Activated CD8-positive, alpha-beta memory T cell treated with anti-CD3 and anti-CD28 coated beads, Interleukin-2, amount 10 ng/mL, durations not matched to agents 7 days and 5 days (primary cell): Measurements from ENCODE around the gene CRMP1. TPM values are rescaled to one million over a fixed set of nuclear protein-coding genes. Genes with fewer than 3 reads are reported as not detected.
"Not testable (repeated sequence)": the region's sequence is repeated elsewhere in the genome, so short reads cannot be mapped to it uniquely, and the experiment has no call there.

Experiments used
- ATAC-seq: fragments of 150-1000 bp; cut with Tn5 transposase; one replicate; pipeline ENCODE4 v1.10.0; 2021; ENCODE audit warnings: moderate library complexity
- CTCF ChIA-PET: fragments of 350-600 bp; sonication (Branson Sonifier 250); formaldehyde crosslinking; loops from one replicate; lab custom pipeline; 2021; ENCODE audit warnings: antibody characterized with exemption; lab: Charles Lee
- DNase-seq: peaks from one replicate; pipeline ENCODE4 v3.0.0-alpha.2; 2020
- H3K27ac Mint-ChIP-seq: one replicate; pipeline ENCODE4 v1.8.0; 2021; ENCODE audit warnings: mild to moderate bottlenecking, mixed read lengths
- H3K27me3 Mint-ChIP-seq: one replicate; pipeline ENCODE4 v1.8.0; 2021; ENCODE audit warnings: mixed read lengths
- H3K36me3 Mint-ChIP-seq: one replicate; pipeline ENCODE4 v1.8.0; 2021; ENCODE audit warnings: mild to moderate bottlenecking, mixed read lengths
- H3K4me1 Mint-ChIP-seq: one replicate; pipeline ENCODE4 v1.8.0; 2021; ENCODE audit warnings: mixed read lengths
- H3K4me3 Mint-ChIP-seq: one replicate; pipeline ENCODE4 v1.8.0; 2021; ENCODE audit warnings: mild to moderate bottlenecking, moderate library complexity, mixed read lengths
- H3K9me3 Mint-ChIP-seq: one replicate; pipeline ENCODE4 v1.8.0; 2022; ENCODE audit warnings: low read depth, mixed read lengths
- total RNA-seq, 2 experiments: library from RNA; stranded (reverse); gene quantifications; one replicate each; pipeline ENCODE4 v1.2.3, GENCODE V29; 2021

Gene CRMP1
- total RNA-seq, 2 experiments from 2014 or later, result 0.16 to 0.20 TPM

DNA sequence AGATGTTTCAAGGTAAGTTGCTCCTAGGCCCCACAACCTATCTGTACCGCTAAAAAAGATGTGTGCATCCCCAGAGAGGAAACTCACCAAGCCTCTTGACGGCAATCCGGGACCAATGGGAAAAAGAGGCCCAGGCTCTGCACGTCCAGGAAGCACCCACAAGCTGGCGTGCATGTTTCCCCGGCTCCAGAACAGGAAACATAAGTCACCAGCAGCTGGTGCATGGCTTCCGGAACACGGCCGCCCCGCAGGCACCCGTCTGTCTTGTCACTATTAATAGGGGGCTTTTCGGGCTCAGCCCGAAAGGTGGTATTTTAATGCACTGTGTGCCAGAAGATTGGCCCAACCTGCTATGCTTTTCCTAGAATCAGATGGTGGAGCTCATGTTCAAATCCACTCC is 22.2 kb downstream of the CRMP1 start:
- no peak for DNase-seq
- Mint-ChIP-seq H3K27me3 (peaks cover 20% of the 10 kb centered on the region), H3K36me3 (no peaks in the 10 kb centered on the region), H3K4me1 (peaks cover 26% of the 10 kb centered on the region), H3K9me3 (no peaks in the 10 kb centered on the region), H3K4me3 (no peak overlapping the region), H3K27ac (no peak overlapping the region)
- ATAC-seq, result no peak
- CTCF ChIA-PET, result no interaction called here

DNA sequence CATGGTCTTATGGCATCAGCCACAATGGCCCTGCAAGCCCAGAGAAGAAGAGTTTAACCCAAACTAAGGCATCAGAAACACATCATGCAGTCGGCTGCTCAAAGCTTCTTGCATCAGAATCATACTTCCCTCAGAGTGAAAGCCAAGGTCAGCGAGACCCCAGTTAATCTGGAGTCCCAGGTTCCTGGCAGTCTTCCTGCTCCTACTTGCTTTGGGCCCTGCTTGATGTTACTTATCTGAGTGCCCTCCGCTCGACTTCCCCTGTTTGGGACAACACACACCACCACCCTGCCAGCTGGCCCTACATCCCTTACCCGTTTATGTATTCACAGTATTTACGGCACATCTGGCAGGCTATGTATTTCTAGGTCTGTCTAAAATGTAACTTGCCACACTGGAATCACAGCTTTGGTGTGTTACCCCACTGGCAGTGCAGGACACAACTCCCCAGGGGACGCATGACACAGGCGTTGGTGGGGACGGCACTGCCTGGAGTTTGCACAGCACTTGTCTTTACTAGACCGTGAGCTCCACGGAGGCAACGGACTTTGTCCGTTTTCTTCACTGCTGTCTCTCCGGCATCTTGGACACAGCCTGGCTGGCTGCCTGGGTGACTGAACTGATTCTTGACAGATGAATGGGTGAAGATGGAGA is 22.8 kb downstream of the CRMP1 start:
- DNase-seq, result no peak
- H3K27ac Mint-ChIP-seq, result no peak overlapping the region
- no peak for ATAC-seq
- no peaks in the 10 kb centered on the region for H3K9me3 Mint-ChIP-seq
- CTCF ChIA-PET, result no interaction called here
- H3K27me3 Mint-ChIP-seq, result peaks cover 20% of the 10 kb centered on the region
- no peak overlapping the region for H3K4me3 Mint-ChIP-seq
- H3K4me1 Mint-ChIP-seq, result peaks cover 28% of the 10 kb centered on the region
- no peaks in the 10 kb centered on the region for H3K36me3 Mint-ChIP-seq

DNA sequence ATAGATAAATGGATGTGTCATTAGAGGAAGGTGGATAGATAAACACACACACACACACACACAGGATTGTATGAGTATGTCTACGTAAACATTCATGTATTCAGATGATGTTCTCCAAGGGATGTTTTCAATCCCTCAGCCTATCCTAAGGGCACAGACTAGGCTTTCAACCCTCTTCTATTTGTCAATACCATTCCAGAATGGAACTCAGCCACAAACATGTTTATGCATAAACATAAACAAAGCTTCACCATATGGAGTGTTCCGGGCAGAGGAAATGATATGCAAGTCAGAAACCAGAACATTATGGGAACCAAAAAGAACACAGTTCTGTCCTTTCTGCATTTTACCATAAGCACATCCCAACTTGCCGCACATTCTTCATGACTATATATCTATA is 25.0 kb downstream of the CRMP1 start:
- CTCF ChIA-PET, result no interaction called here
- no peak overlapping the region for H3K4me3 Mint-ChIP-seq
- no peak for ATAC-seq
- no peak for DNase-seq
- H3K27ac Mint-ChIP-seq, result no peak overlapping the region
- no peaks in the 10 kb centered on the region for H3K36me3 Mint-ChIP-seq
- H3K9me3 Mint-ChIP-seq, result no peaks in the 10 kb centered on the region
- peaks cover 20% of the 10 kb centered on the region for H3K27me3 Mint-ChIP-seq
- peaks cover 46% of the 10 kb centered on the region for H3K4me1 Mint-ChIP-seq

DNA sequence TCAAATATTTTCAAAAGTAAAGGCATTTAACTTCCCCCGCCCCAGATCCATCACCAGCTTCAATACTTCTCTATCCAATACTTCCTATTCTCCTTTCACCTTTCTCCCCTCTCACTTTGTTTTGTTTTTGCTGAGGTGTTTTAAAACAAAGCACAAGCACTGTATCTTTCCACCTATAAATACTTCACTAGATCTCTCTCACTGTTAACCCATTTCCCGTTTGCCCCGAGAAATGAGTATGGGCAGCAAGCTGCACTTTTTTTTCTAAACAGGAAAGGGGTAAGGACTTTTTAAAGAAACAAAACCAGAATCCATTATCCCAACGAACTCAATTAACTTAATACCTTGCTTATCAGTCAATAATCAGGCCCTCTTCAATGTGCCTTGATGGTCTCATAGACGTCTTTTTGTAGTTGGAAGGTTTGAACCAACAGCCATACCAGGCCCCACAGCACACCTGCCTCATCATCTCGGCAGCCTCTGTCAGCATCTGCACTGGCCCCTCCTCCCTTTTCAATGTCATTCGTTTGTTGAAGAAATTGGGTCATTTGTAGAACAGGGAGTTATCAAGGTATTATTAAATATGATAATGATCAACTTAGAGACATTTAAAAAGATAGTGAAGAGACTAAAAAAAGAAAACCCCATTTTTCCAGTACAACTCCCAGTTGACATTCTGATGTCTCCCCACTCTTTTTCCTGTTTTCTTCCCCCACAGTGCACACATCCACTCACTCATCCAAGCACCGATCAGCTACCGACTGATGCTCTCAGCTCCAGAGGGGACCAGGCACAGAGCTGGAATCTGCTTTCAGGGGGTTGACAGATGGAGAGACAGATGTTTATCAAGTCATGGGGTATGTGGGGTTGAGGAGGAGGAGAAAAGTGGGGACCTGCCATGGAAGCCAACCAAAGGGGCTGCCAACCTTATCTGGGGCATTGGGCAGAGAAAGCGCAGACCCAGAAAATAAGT is 25.8 kb downstream of the CRMP1 start:
- Mint-ChIP-seq H3K27ac (peak overlapping the region; percentile 10), H3K9me3 (no peaks in the 10 kb centered on the region), H3K4me1 (peaks cover 46% of the 10 kb centered on the region), H3K27me3 (peaks cover 20% of the 10 kb centered on the region), H3K4me3 (peak overlapping the region; percentile 38), H3K36me3 (no peaks in the 10 kb centered on the region)
- ATAC-seq, result no peak
- DNase-seq, result no peak
- CTCF ChIA-PET, result no interaction called here

DNA sequence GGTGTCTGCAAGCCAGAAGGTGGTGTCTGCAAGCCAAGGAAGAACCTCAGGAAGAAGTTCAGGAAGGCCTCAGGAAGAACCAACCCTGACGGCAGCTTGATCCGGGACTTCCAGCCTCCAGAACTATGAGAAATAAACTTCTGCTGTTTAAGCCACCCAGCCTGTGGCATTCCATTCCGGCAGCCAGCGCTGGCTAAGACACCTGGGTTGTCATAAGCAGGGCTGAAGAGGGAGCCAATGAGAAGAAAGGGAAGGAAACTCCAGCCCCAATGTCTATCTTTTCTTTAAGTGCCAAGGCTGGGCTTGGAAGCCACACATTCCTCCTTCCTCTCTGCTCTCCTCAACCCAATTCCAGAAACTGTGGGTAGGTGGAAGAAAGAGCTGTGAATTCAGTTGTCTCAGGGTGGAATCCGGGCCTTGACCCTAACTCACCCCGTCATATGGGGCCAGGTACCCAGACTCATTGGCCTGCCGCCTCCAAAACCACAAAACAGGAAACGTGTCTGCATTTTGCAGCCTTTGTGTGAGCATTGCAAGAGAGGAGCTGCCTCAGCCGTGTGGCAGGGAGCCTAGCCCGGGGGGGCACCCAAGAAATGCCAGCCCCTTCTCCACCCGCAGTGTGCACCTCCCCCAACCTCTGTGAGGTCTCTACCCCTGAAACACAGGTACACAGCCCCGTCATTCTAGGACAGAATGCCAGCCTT is 26.8 kb downstream of the CRMP1 start:
- H3K27ac Mint-ChIP-seq, result peak overlapping the region; percentile 45
- DNase-seq, result peak; percentile 67
- no peaks in the 10 kb centered on the region for H3K36me3 Mint-ChIP-seq
- CTCF ChIA-PET, result interaction anchor here (0.7 kb wide), 1 partner anchor 43 kb away, joined by 3 read pairs; no protein-coding TSS in a partner anchor
- no peaks in the 10 kb centered on the region for H3K9me3 Mint-ChIP-seq
- ATAC-seq, result peak; percentile 38
- peaks cover 20% of the 10 kb centered on the region for H3K27me3 Mint-ChIP-seq
- peaks cover 45% of the 10 kb centered on the region for H3K4me1 Mint-ChIP-seq
- no peak overlapping the region for H3K4me3 Mint-ChIP-seq

DNA sequence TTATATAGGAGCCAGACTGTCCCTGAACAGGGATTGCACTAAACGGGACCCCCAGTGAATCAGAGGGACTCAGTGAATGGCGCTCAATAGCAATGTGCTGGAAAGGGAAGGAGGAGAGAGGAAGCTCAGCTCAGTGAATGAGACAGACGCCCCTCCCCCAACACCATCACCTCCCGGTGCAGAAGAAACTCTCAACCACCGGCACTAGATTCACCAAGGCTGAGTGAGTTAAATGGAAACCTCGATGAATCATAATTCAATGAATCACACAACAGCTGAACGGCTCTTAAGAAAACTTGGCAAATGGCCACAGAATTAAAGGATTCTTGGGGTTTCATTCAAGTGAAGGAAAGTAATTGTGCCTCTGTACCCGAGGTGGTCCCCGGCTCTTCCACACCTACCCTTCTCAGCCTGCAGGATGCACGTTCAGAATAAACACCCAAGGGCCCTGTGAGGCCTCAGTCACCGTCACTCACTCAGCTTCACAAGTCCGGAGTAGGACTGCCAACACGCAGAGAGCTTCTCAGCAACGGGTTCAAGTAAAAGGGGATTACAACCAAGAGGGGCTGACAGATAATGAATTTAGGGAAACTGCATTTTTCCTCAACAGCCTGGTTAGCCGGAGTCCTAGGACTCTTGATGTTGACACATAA is 29.3 kb downstream of the CRMP1 start:
- Mint-ChIP-seq H3K9me3 (no peaks in the 10 kb centered on the region), H3K4me3 (no peak overlapping the region), H3K4me1 (peaks cover 37% of the 10 kb centered on the region), H3K27me3 (peaks cover 13% of the 10 kb centered on the region), H3K27ac (peak overlapping the region; percentile 50), H3K36me3 (no peaks in the 10 kb centered on the region)
- ATAC-seq (peak; percentile 91), DNase-seq (peak; percentile 83)
- CTCF ChIA-PET, result interaction anchor here (0.7 kb wide), 1 partner anchor 543 kb away, joined by 3 read pairs; no protein-coding TSS in a partner anchor

DNA sequence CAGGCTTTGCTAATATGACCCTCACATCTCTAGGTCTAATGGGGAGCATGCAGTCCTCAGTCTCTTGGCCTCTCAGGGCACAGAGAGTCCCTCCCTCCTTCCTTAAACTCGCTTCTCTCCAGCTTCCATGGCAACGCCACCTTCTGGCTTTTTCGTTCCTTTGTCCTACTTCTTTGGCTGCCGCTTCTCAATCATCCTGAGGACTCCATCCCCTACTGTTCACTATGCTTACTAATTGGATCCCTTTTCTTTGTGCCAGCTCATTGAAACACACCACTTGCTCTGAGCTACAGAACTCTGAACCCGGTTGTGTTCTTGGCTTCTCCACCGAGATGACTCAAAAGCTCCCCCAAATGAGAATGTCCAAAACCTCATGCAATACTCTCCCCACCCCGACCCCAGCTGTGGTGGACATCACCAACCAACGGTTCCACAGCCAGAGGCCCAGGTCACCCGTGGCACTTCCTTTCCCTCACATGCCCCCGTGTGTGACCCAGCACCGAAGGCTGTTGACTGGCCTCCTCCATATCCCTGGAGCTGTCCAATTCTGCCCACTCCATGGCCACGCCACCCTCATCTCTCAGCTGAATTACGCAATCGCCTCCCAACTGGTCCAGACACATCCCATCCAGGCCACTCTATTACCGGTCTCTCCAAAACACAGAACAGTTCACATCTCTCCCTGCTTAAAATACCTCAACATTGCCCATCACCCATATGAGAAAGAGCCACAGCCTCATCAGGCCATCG is 34.7 kb downstream of the CRMP1 start:
- no peak for DNase-seq
- no peak overlapping the region for H3K4me3 Mint-ChIP-seq
- peaks cover 1% of the 10 kb centered on the region for H3K4me1 Mint-ChIP-seq
- H3K27me3 Mint-ChIP-seq, result no peaks in the 10 kb centered on the region
- CTCF ChIA-PET, result no interaction called here
- ATAC-seq, result no peak
- H3K9me3 Mint-ChIP-seq, result no peaks in the 10 kb centered on the region
- H3K27ac Mint-ChIP-seq, result no peak overlapping the region
- no peaks in the 10 kb centered on the region for H3K36me3 Mint-ChIP-seq

DNA sequence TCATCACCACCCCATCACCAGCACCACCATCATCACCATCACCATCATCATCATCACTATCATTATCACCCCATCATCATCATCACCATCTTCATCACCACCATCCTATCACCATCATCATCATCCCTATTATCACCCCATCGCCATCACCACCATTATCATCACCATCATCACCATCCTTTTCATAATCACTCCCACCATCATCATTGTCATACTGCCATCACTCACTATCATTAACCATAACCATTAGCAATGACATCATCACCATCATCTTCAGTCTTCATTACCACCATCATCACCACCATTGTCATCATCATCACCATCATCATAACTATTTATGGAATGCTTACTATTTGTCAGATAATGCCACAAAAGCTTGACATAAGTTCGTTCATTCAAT is 35.7 kb downstream of the CRMP1 start:
- Mint-ChIP-seq H3K27me3 (no peaks in the 10 kb centered on the region), H3K9me3 (no peaks in the 10 kb centered on the region), H3K27ac (no peak overlapping the region), H3K4me1 (no peaks in the 10 kb centered on the region), H3K4me3 (no peak overlapping the region), H3K36me3 (no peaks in the 10 kb centered on the region)
- DNase-seq (no peak), ATAC-seq (no peak)
- CTCF ChIA-PET, result no interaction called here

DNA sequence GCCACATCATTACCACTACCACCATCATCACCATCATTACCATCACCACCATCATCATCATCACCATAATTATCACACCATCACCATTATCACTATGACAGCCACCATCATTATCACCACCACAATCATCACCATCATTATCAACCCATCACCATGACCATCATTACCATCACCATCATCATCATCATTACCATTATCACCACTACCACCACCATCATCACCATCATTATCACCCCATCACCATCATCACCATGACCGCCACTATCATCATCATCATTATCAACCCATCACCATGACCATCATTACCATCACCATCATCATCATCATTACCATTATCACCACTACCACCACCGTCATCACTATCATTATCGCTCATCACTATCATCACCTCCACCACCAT is 36.5 kb downstream of the CRMP1 start:
- DNase-seq, H3K27me3 Mint-ChIP-seq, ATAC-seq, CTCF ChIA-PET, H3K36me3 Mint-ChIP-seq, H3K4me3 Mint-ChIP-seq, H3K4me1 Mint-ChIP-seq, H3K9me3 Mint-ChIP-seq, H3K27ac Mint-ChIP-seq: not testable (repeated sequence)

DNA sequence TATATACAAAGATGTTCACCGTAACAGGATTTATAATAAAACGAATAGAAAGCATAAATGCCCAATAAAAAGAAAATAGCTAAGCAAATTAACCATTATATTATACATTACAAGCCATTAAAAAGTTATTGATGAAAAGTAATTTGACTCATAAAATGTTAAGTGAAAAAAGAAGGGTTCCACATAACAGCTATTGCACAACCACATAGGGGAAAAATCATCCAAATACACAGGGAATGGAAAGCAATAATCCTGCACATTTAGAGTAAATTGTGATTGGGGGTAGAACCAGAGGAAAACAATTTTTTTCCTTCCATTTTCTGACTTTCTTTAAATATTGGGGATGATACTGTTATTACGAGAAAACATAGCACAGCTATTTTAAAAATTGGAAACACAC is 38.0 kb downstream of the CRMP1 start:
- H3K27ac Mint-ChIP-seq, result no peak overlapping the region
- H3K27me3 Mint-ChIP-seq, result no peaks in the 10 kb centered on the region
- H3K36me3 Mint-ChIP-seq, result no peaks in the 10 kb centered on the region
- no peak overlapping the region for H3K4me3 Mint-ChIP-seq
- DNase-seq (no peak), ATAC-seq (no peak)
- CTCF ChIA-PET, result no interaction called here
- H3K9me3 Mint-ChIP-seq, result no peaks in the 10 kb centered on the region
- no peaks in the 10 kb centered on the region for H3K4me1 Mint-ChIP-seq

DNA sequence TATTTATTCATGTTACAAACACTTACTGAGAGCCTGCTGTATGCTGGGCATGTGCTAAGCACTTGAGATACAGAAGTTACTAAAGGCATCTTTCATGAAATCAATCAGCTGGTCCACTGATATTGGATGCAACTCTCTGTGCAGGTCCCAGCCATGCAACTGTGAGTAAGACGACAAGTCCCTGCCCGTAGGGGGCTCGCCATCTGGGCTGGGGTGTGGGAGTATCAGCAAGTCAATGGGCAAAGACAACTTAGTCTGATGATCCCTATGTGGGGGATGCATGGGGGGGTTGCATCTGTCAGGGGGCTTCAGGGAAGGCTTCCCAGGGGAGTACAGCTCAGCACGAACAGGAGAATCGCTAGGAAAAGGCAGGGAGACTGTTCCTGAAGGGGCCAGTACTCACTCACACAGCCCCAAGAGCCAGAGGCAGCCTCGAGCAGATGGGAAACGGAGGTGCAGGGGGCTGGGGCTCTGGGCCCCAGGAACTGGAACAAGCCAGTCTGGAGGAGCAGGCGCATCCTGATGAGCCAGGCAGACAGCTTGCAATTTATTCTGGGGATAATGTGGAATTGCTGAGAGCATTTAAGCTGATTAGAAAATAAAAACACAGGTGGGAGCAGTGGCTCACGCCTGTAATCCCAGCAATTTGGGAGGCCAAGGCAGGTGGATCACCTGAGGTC is 40.2 kb downstream of the CRMP1 start:
- peaks cover 6% of the 10 kb centered on the region for H3K27me3 Mint-ChIP-seq
- H3K36me3 Mint-ChIP-seq, result no peaks in the 10 kb centered on the region
- no peak for DNase-seq
- H3K4me3 Mint-ChIP-seq, result no peak overlapping the region
- no peaks in the 10 kb centered on the region for H3K9me3 Mint-ChIP-seq
- H3K27ac Mint-ChIP-seq, result no peak overlapping the region
- CTCF ChIA-PET, result no interaction called here
- no peaks in the 10 kb centered on the region for H3K4me1 Mint-ChIP-seq
- no peak for ATAC-seq

DNA sequence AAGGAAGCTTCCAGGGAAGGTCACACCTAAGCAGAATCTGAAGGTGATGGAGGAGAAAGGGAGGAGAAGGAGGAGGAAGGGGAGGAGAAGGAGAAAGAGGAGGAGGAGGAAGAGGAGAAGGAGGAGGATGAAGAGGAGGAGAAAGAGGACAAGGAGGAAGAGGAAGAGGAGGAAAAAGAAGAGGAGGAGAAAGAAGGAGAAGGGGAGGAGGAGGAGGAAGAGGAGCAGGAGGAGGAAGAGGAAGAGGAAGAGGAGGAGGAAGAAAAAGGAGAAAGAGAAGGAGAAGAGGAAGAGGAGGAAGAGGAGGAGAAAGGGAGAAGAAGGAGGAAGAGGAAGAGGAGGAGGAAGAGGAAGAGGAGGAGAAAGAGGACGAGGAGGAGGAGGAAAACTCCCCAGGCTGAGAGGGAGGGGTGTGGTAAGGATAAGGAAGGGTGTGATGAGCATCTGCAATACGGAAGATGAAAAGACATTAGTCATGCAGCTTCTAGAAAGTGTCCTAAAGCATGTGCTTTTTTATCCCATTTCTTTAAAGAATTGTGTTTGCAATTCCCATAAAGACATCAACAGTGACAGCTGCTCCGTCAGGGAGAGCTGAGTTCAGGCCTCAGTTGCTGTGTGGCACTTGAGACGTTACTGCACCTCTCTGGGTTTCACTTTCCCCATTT is 41.1 kb downstream of the CRMP1 start:
- CTCF ChIA-PET, result no interaction called here
- peaks cover 6% of the 10 kb centered on the region for H3K27me3 Mint-ChIP-seq
- H3K4me1 Mint-ChIP-seq, result no peaks in the 10 kb centered on the region
- no peak overlapping the region for H3K27ac Mint-ChIP-seq
- no peak overlapping the region for H3K4me3 Mint-ChIP-seq
- H3K9me3 Mint-ChIP-seq, result no peaks in the 10 kb centered on the region
- ATAC-seq (no peak), DNase-seq (no peak)
- no peaks in the 10 kb centered on the region for H3K36me3 Mint-ChIP-seq
